Nephron progenitor cell (in vitro differentiated cells): ENCODE results near the gene SERP2.

Experiments
- DNase-seq: peaks from one replicate; pipeline ENCODE4 v3.0.0; 2021
- H3K27ac Mint-ChIP-seq: 2 replicates; pipeline ENCODE4 v1.8.0; 2021; ENCODE audit warnings: mild to moderate bottlenecking, moderate library complexity, mixed read lengths
- H3K27me3 Mint-ChIP-seq: 2 replicates; pipeline ENCODE4 v1.8.0; 2021; ENCODE audit warnings: mild to moderate bottlenecking, low read depth, mixed read lengths; ENCODE audit not compliant: poor library complexity
- H3K36me3 Mint-ChIP-seq: 2 replicates; pipeline ENCODE4 v1.8.0; 2021; ENCODE audit warnings: low read depth, mixed read lengths
- H3K4me1 Mint-ChIP-seq: 2 replicates; pipeline ENCODE4 v1.8.0; 2021; ENCODE audit warnings: mixed read lengths
- H3K4me3 Mint-ChIP-seq: 2 replicates; pipeline ENCODE4 v1.8.0; 2021; ENCODE audit warnings: mild to moderate bottlenecking, moderate library complexity, mixed read lengths
- H3K9me3 Mint-ChIP-seq: 2 replicates; pipeline ENCODE4 v1.8.0; 2021; ENCODE audit warnings: mild to moderate bottlenecking, moderate library complexity, mixed read lengths
- CTCF ChIP-seq: fragments of 200-600 bp; sonication (generic); IDR thresholded peaks from 2 replicates; pipeline ENCODE4 v1.5.0; 2021; ENCODE audit warnings: antibody characterized with exemption

SERP2 gene

GRCh38 chr13:44404261-44405132 is 30.9 kb downstream of the SERP2 start:
- Mint-ChIP-seq H3K4me3 (peak overlapping the region; percentile 44), H3K9me3 (no peaks in the 10 kb centered on the region), H3K4me1 (peaks cover 79% of the 10 kb centered on the region), H3K27me3 (peaks cover 4% of the 10 kb centered on the region), H3K36me3 (no peaks in the 10 kb centered on the region), H3K27ac (peak overlapping the region; percentile 87)
- peak; percentile 38 for DNase-seq
- no peak for TF ChIP-seq CTCF

GRCh38 chr13:44406617-44407016 is 33.0 kb downstream of the SERP2 start:
- H3K4me1 Mint-ChIP-seq = peaks cover 83% of the 10 kb centered on the region
- H3K36me3 Mint-ChIP-seq = no peaks in the 10 kb centered on the region

GRCh38 chr13:44407379-44407778 is 33.8 kb downstream of the SERP2 start:
- no peaks in the 10 kb centered on the region for H3K9me3 Mint-ChIP-seq
- H3K27ac Mint-ChIP-seq = no peak overlapping the region
- peaks cover 83% of the 10 kb centered on the region for H3K4me1 Mint-ChIP-seq
- H3K4me3 Mint-ChIP-seq = no peak overlapping the region
- DNase-seq = no peak
- peaks cover 5% of the 10 kb centered on the region for H3K27me3 Mint-ChIP-seq
- no peak for TF ChIP-seq CTCF
- no peaks in the 10 kb centered on the region for H3K36me3 Mint-ChIP-seq

More at GRCh38 chr13:44406617-44407016, 33.0 kb downstream of the SERP2 start:
- Mint-ChIP-seq H3K9me3 (no peaks in the 10 kb centered on the region), H3K27me3 (peaks cover 6% of the 10 kb centered on the region), H3K4me3 (no peak overlapping the region), H3K27ac (no peak overlapping the region)
- no peak for DNase-seq
- no peak for TF ChIP-seq CTCF

- Mint-ChIP-seq H3K4me3 (no peak overlapping the region), H3K9me3 (no peaks in the 10 kb centered on the region)
Observed at GRCh38 chr13:44407891-44408290, 34.3 kb downstream of the SERP2 start.

GRCh38 chr13:44409595-44409994 is 36.0 kb downstream of the SERP2 start:
- TF ChIP-seq CTCF = no peak
- H3K27ac Mint-ChIP-seq = no peak overlapping the region
- H3K9me3 Mint-ChIP-seq = peaks cover 5% of the 10 kb centered on the region
- DNase-seq = no peak
- no peak overlapping the region for H3K4me3 Mint-ChIP-seq
- H3K36me3 Mint-ChIP-seq = peaks cover 4% of the 10 kb centered on the region
- H3K27me3 Mint-ChIP-seq = peaks cover 10% of the 10 kb centered on the region
- peaks cover 75% of the 10 kb centered on the region for H3K4me1 Mint-ChIP-seq

More at GRCh38 chr13:44407891-44408290, 34.3 kb downstream of the SERP2 start:
- Mint-ChIP-seq H3K27ac (no peak overlapping the region), H3K4me1 (peaks cover 83% of the 10 kb centered on the region), H3K27me3 (peaks cover 5% of the 10 kb centered on the region), H3K36me3 (no peaks in the 10 kb centered on the region)
- no peak for TF ChIP-seq CTCF
- no peak for DNase-seq
